PC-3 (cell line): Measurements from ENCODE around the gene PCED1B. TPM values are rescaled to one million over a fixed set of nuclear protein-coding genes. Genes with fewer than 3 reads are reported as not detected.

Source experiments
- ATAC-seq: fragments of 200-7000 bp; cut with Tn5 transposase; 2 replicates; pipeline ENCODE4 v1.9.1; 2020; ENCODE audit warnings: mild to moderate bottlenecking, moderate library complexity
- BruUV-seq: library from RNA; stranded (reverse); fragments of 400-500 nt; replicated peaks from 2 replicates; lab custom pipeline; 2021; lab: Mats Ljungman, UMichigan
- CTCF ChIA-PET: fragments of 300-600 bp; sonication (Branson Sonifier 250); formaldehyde crosslinking; loops from one replicate; lab custom pipeline; 2022; ENCODE audit warnings: antibody characterized with exemption; lab: Charles Lee
- POLR2A ChIA-PET: fragments of 300-600 bp; sonication (Branson Sonifier 250); formaldehyde crosslinking; loops from one replicate; lab custom pipeline; 2022; ENCODE audit warnings: antibody characterized with exemption; ENCODE audit not compliant: unreplicated experiment; lab: Charles Lee
- DNase-seq: peaks from one replicate; pipeline ENCODE4 v3.0.0-alpha.2; 2015
- H2AFZ ChIP-seq: fragments of 300-600 bp; sonication (generic); 2 replicates; pipeline ENCODE4 v1.6.0; 2016; ENCODE audit warnings: antibody characterized with exemption, low read length
- H3F3A ChIP-seq: fragments of 300-600 bp; sonication (generic); one replicate; pipeline ENCODE4 v1.6.0; 2017; ENCODE audit warnings: antibody characterized with exemption, low read length, control low read depth, mild to moderate bottlenecking; ENCODE audit not compliant: unreplicated experiment
- H3K27ac ChIP-seq: fragments of 300-600 bp; sonication (generic); 2 replicates; pipeline ENCODE4 v1.5.1; 2016; ENCODE audit warnings: mild to moderate bottlenecking, low read length
- H3K27me3 ChIP-seq: fragments of 300-600 bp; sonication (generic); 2 replicates; pipeline ENCODE4 v1.6.1; 2016; ENCODE audit warnings: low read length, mixed read lengths
- H3K36me3 ChIP-seq: fragments of 300-600 bp; sonication (generic); 2 replicates; pipeline ENCODE4 v1.6.1; 2016; ENCODE audit warnings: low read depth, mixed run types, low read length, mixed read lengths
- H3K4me1 ChIP-seq: fragments of 300-600 bp; sonication (generic); 2 replicates; pipeline ENCODE4 v1.5.1; 2016; ENCODE audit warnings: low read length; ENCODE audit not compliant: insufficient read depth
- H3K4me2 ChIP-seq: fragments of 300-600 bp; sonication (generic); 2 replicates; pipeline ENCODE4 v1.6.0; 2016; ENCODE audit warnings: low read length
- H3K4me3 ChIP-seq: fragments of 300-600 bp; sonication (generic); 2 replicates; pipeline ENCODE4 v1.5.1; 2016; ENCODE audit warnings: mild to moderate bottlenecking, low read length, mixed read lengths
- H3K79me2 ChIP-seq: fragments of 300-600 bp; sonication (generic); 2 replicates; pipeline ENCODE4 v1.6.1; 2017; ENCODE audit warnings: low read length, mixed read lengths
- H3K9ac ChIP-seq: fragments of 300-600 bp; sonication (generic); 2 replicates; pipeline ENCODE4 v1.6.0; 2016; ENCODE audit warnings: mild to moderate bottlenecking, low read length
- H3K9me2 ChIP-seq: fragments of 300-600 bp; sonication (generic); replicated peaks from 2 replicates; pipeline ENCODE4 v1.6.1; 2016; ENCODE audit warnings: mixed run types, low read length, mixed read lengths
- H3K9me3 ChIP-seq: fragments of 300-600 bp; sonication (generic); 2 replicates; pipeline ENCODE4 v1.6.1; 2016; ENCODE audit warnings: low read length, mixed read lengths
- H4K20me1 ChIP-seq: fragments of 300-600 bp; sonication (generic); 2 replicates; pipeline ENCODE4 v1.6.1; 2016; ENCODE audit warnings: low read length, mixed read lengths
- EZH2 ChIP-seq: fragments of 300-600 bp; sonication (generic); IDR thresholded peaks from one replicate; pipeline ENCODE4 v1.6.1; 2017; ENCODE audit warnings: antibody characterized with exemption, mild to moderate bottlenecking, low read length; ENCODE audit not compliant: unreplicated experiment
- EZH2phosphoT487 ChIP-seq: fragments of 300-600 bp; sonication (generic); IDR thresholded peaks from 2 replicates; pipeline ENCODE4 v1.6.1; 2018; ENCODE audit warnings: mild to moderate bottlenecking, antibody characterized with exemption, low read length, borderline replicate concordance
- intact Hi-C: fragments of 100-400 bp; cut with micrococcal nuclease; formaldehyde crosslinking; loops from 2 replicates; pipeline ENCODE4 v1.9.0; 2023
- total RNA-seq: library from RNA; depleted of rRNA; stranded (reverse); fragments of >200 nt; gene quantifications from 2 replicates; pipeline ENCODE4 v1.2.3, GENCODE V29; 2014
- TF ChIP-seq, protein P1 (sequence below): fragments of 300-600 bp; sonication (generic); conservative IDR thresholded peaks from 2 replicates; pipeline ENCODE4 v1.5.1; 2017; ENCODE audit warnings: antibody characterized with exemption, low read depth, mild to moderate bottlenecking, low read length

The PCED1B gene
- total RNA-seq, 1 experiment from 2014 or later: 1.0 TPM

DNA sequence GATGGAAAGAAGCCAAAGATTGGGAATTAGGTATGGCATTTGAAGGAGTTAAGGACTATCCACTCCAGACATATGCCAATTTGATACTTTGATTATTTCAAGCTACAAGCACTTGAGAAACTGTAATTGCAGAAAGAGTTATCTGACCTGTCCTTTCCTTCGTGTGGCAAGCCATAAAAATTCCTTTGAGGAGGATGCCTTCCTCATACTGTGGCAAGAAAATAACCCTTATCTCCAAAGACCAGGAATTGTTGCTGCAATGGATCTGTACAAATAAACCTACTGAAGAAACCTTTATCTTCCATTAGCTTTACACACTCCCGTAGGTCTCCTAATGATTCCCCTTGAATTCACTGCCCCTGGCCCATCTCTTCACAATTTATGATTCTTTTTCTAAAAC is 165.4 kb downstream of the PCED1B start:
- no peak for TF ChIP-seq EZH2phosphoT487
- TF ChIP-seq, protein P1, sequence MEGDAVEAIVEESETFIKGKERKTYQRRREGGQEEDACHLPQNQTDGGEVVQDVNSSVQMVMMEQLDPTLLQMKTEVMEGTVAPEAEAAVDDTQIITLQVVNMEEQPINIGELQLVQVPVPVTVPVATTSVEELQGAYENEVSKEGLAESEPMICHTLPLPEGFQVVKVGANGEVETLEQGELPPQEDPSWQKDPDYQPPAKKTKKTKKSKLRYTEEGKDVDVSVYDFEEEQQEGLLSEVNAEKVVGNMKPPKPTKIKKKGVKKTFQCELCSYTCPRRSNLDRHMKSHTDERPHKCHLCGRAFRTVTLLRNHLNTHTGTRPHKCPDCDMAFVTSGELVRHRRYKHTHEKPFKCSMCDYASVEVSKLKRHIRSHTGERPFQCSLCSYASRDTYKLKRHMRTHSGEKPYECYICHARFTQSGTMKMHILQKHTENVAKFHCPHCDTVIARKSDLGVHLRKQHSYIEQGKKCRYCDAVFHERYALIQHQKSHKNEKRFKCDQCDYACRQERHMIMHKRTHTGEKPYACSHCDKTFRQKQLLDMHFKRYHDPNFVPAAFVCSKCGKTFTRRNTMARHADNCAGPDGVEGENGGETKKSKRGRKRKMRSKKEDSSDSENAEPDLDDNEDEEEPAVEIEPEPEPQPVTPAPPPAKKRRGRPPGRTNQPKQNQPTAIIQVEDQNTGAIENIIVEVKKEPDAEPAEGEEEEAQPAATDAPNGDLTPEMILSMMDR: no peak
- BruUV-seq: no TSS peak
- no peaks in the 10 kb centered on the region for H4K20me1 ChIP-seq
- peaks cover 52% of the 10 kb centered on the region for H3K4me1 ChIP-seq
- no peaks in the 10 kb centered on the region for H3K79me2 ChIP-seq
- CTCF ChIA-PET: no interaction called here
- no peaks in the 10 kb centered on the region for H3K9me2 ChIP-seq
- no peak overlapping the region for H2AFZ ChIP-seq
- H3K27me3 ChIP-seq: no peaks in the 10 kb centered on the region
- H3K9ac ChIP-seq: no peak overlapping the region; the same call in 1 of the 2 replicates
- DNase-seq (peak; percentile 24), ATAC-seq (no peak)
- POLR2A ChIA-PET: no interaction called here
- H3K9me3 ChIP-seq: no peaks in the 10 kb centered on the region
- intact Hi-C loops: loop anchor here (5.0 to 10.0 kb wide), 3 partner anchors 62 to 210 kb away; no protein-coding TSS in a partner anchor
- no peaks in the 10 kb centered on the region for H3K36me3 ChIP-seq
- no peak overlapping the region for H3K4me3 ChIP-seq
- peak overlapping the region; percentile 47; the same call in 1 of the 2 replicates for H3K4me2 ChIP-seq
- H3K27ac ChIP-seq: peak overlapping the region; percentile 67
- H3F3A ChIP-seq: no peaks in the 10 kb centered on the region

DNA sequence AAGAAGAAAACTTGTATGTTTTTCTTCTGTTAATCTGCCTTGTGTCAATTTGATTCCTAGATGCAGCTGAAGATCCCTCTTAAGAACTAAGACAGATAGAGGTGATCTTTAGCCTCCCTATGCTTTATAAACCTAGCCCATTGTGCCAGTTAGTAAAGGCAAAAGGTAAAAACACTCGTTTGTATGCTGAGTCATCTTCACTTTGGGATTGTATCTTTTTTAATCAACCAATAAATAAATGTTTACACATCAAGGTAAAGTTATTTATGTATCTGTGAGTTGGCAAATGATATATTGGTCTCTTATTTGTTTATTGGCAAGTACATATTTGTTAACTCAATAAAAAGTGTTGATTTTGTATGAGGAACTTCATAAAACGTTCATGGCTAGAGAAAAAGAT is 166.2 kb downstream of the PCED1B start:
- CTCF ChIA-PET: no interaction called here
- Histone ChIP-seq H3K9me2 (no peaks in the 10 kb centered on the region), H3F3A (no peaks in the 10 kb centered on the region), H3K4me3 (no peak overlapping the region), H3K9me3 (no peaks in the 10 kb centered on the region), H3K27me3 (no peaks in the 10 kb centered on the region), H3K9ac (peak overlapping the region; percentile 7; the same call in 1 of the 2 replicates), H3K27ac (peak overlapping the region; percentile 67), H4K20me1 (no peaks in the 10 kb centered on the region), H2AFZ (no peak overlapping the region), H3K4me1 (peaks cover 58% of the 10 kb centered on the region), H3K4me2 (peak overlapping the region; percentile 47; the same call in 1 of the 2 replicates), H3K79me2 (no peaks in the 10 kb centered on the region), H3K36me3 (no peaks in the 10 kb centered on the region)
- intact Hi-C loops: loop anchor here (2.0 to 10.0 kb wide), 4 partner anchors 62 to 211 kb away; no protein-coding TSS in a partner anchor
- ATAC-seq (peak; percentile 48), DNase-seq (peak; percentile 81)
- TF ChIP-seq, protein P1: no peak
- no peak for TF ChIP-seq EZH2phosphoT487
- TF ChIP-seq EZH2: no peak
- BruUV-seq: no TSS peak
- POLR2A ChIA-PET: no interaction called here

DNA sequence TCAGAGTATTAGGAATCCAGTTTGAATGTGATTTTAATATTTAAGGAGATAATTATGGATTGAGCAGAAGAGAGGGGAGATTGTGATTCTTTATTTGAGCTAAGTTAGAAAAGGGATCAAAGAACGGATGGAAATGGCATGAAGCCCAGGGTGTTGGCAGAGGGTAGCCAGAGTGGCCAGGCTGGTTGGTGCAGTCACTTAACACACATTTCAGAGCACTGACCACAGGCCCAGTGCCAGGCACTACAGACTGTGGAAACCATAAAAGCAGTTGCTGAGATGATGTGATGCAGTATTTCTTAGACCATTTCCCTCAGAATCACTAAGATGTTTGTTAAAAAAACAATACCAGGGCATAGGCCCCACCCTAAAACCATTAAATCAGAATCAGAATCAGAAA is 168.0 kb downstream of the PCED1B start:
- DNase-seq (peak; percentile 91), ATAC-seq (peak; percentile 61)
- no peaks in the 10 kb centered on the region for H3K27me3 ChIP-seq
- no peaks in the 10 kb centered on the region for H3K36me3 ChIP-seq
- peak overlapping the region; percentile 82 for H3K27ac ChIP-seq
- no peak overlapping the region for H2AFZ ChIP-seq
- H3K4me1 ChIP-seq: peaks cover 58% of the 10 kb centered on the region
- no peaks in the 10 kb centered on the region for H3F3A ChIP-seq
- intact Hi-C loops: loop anchor here (2.0 to 10.0 kb wide), 4 partner anchors 60 to 213 kb away; no protein-coding TSS in a partner anchor
- no peak overlapping the region for H3K4me3 ChIP-seq
- no peaks in the 10 kb centered on the region for H3K9me3 ChIP-seq
- ChIA-PET CTCF (interaction anchor here (0.6 to 0.7 kb wide), 2 partner anchors 21 to 303 kb away, joined by 3 to 4 read pairs; no protein-coding TSS in a partner anchor), POLR2A (no interaction called here)
- no peak overlapping the region for H3K9ac ChIP-seq
- TF ChIP-seq EZH2 (no peak), EZH2phosphoT487 (no peak)
- TF ChIP-seq, protein P1: no peak
- no TSS peak for BruUV-seq
- H3K79me2 ChIP-seq: no peaks in the 10 kb centered on the region
- H4K20me1 ChIP-seq: no peaks in the 10 kb centered on the region
- H3K9me2 ChIP-seq: no peaks in the 10 kb centered on the region
- peak overlapping the region; percentile 52 for H3K4me2 ChIP-seq
